Uterus (tissue), 4 donors: ENCODE results near the gene TM2D1. TPM values are rescaled to one million over a fixed set of nuclear protein-coding genes. Genes with fewer than 3 reads are reported as not detected.
A peak's percentile ranks its signal among the peaks of the same experiment; 100 is the strongest.

ENCODE experiments used
- DNase-seq, 2 donors: peaks; one replicate each; pipeline ENCODE4 v3.0.0-alpha.2; 2019 to 2020
- H3K27ac ChIP-seq, 2 donors: fragments of 200-600 bp; sonication (generic); 1 replicate in 1 of 2; 2 replicates in 1 of 2; pipeline ENCODE4 v1.5.1; 2016 to 2018
- H3K27me3 ChIP-seq, 2 donors: fragments of 200-600 bp; sonication (generic); one replicate each; pipeline ENCODE4 v1.5.1; 2018 to 2019; ENCODE audit warnings: control low read depth in 1 of 2
- H3K36me3 ChIP-seq, 2 donors: fragments of 200-600 bp; sonication (generic); one replicate each; pipeline ENCODE4 v1.5.1; 2019; ENCODE audit warnings: control low read depth in 1 of 2
- H3K4me1 ChIP-seq, 2 donors: fragments of 200-600 bp; sonication (generic); one replicate each; pipeline ENCODE4 v1.5.1; 2018 to 2019; ENCODE audit warnings: control low read depth in 1 of 2
- H3K4me3 ChIP-seq, 2 donors: fragments of 200-600 bp; sonication (generic); 1 replicate in 1 of 2; 2 replicates in 1 of 2; pipeline ENCODE4 v1.5.1; 2018 to 2019; ENCODE audit warnings: mild to moderate bottlenecking in 1 of 2
- H3K9me3 ChIP-seq, 2 donors: fragments of 200-600 bp; sonication (generic); one replicate each; pipeline ENCODE4 v1.5.1; 2019; ENCODE audit warnings: control low read depth in 1 of 2
- POLR2A ChIP-seq, 2 donors: fragments of 450-650 bp; IDR thresholded peaks; one replicate each; pipeline ENCODE4 v1.6.1; 2016; ENCODE audit warnings: antibody characterized with exemption in 2 of 2, mild to moderate bottlenecking in 1 of 2, moderate library complexity in 1 of 2
- intact Hi-C: fragments of 100-400 bp; cut with DNase I; formaldehyde crosslinking; loops from one replicate; pipeline ENCODE4 v1.15.1; 2023; ENCODE audit warnings: low total_unique reads
- total RNA-seq, 4 donors: library from RNA; depleted of rRNA in 3 of 4; stranded (reverse); fragments of >200 nt in 3 of 4; gene quantifications; one replicate each; pipeline versions ENCODE4 v1.1.0 to v1.2.4, GENCODE V29; 2014 to 2023
- TF ChIP-seq, protein P1 (sequence below), 4 experiments: fragments of 200-600 bp in 2 of 4; fragments of 450-650 bp in 2 of 4; sonication (generic) in 2 of 4; IDR thresholded peaks; one replicate each; pipeline ENCODE4 v1.5.1; 2016 to 2019; ENCODE audit warnings: antibody characterized with exemption in 4 of 4, mild to moderate bottlenecking in 2 of 4, moderate library complexity in 1 of 4
- donor health status: DM: yes; HTN: yes; CAD: no.

The TM2D1 gene
- total RNA-seq, 4 donors from 2014 or later = 62.2 to 109 (median 87.8) TPM

DNA sequence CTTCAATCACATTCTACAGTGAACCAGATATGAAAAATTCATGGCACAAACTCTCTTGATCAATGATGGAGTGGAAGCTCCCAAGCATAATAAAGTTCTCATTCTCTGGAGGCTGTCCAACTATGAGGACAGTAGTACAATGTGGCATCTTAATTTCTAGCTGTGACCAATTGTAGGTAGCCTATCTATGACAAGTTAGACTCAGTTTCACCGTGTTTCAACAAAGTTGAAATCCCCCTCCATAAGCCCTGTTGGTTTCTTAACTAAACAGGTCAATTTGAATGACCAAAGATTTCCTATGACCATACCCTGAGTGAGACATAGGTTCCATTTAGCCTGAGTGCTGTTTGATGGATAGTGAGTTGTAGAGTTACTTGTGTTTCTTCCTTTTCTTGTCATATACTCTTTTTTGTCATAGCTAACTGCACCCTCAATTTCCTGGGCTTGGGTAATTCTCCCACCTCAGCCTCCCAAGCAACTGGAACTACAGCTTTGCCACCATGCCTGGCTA is 29.1 kb upstream of the TM2D1 start:
- no peaks in the 10 kb centered on the region for H3K36me3 ChIP-seq
- H3K27ac ChIP-seq = no peak overlapping the region
- intact Hi-C loops = no loop called here
- H3K4me3 ChIP-seq = no peak overlapping the region
- H3K9me3 ChIP-seq = no peaks in the 10 kb centered on the region
- no peak for DNase-seq
- H3K27me3 ChIP-seq = no peaks in the 10 kb centered on the region
- TF ChIP-seq, protein P1, sequence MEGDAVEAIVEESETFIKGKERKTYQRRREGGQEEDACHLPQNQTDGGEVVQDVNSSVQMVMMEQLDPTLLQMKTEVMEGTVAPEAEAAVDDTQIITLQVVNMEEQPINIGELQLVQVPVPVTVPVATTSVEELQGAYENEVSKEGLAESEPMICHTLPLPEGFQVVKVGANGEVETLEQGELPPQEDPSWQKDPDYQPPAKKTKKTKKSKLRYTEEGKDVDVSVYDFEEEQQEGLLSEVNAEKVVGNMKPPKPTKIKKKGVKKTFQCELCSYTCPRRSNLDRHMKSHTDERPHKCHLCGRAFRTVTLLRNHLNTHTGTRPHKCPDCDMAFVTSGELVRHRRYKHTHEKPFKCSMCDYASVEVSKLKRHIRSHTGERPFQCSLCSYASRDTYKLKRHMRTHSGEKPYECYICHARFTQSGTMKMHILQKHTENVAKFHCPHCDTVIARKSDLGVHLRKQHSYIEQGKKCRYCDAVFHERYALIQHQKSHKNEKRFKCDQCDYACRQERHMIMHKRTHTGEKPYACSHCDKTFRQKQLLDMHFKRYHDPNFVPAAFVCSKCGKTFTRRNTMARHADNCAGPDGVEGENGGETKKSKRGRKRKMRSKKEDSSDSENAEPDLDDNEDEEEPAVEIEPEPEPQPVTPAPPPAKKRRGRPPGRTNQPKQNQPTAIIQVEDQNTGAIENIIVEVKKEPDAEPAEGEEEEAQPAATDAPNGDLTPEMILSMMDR (IDR thresholded peaks at IDR 0.05) = no peak
- no peak for TF ChIP-seq POLR2A (IDR thresholded peaks at IDR 0.05)
- H3K4me1 ChIP-seq = no peaks in the 10 kb centered on the region

DNA sequence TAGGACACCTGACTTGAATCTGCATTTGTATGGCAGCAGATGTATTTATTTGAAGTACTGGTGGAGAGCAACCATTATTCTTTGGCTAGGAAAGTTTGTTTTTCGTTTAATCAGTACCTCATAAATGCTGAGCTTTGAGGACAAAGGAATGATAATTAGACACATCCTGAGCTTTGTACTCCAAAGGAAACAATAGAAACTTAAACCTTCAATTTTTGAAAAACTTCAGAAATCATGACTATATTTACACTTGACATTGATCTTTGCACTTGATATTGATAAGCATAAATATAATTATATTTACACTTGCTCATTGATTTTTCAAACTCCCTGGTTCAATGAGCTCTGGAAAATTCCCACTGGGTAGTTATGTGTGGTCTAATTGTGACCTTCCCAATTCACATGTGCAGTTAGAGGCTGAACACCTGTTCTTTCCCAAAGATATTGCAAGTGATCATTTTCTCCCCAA is 28.0 kb upstream of the TM2D1 start:
- H3K4me1 ChIP-seq = no peaks in the 10 kb centered on the region
- H3K36me3 ChIP-seq = no peaks in the 10 kb centered on the region
- no peak overlapping the region for H3K27ac ChIP-seq
- H3K4me3 ChIP-seq = no peak overlapping the region
- TF ChIP-seq, protein P1 (IDR thresholded peaks at IDR 0.05) = no peak
- no peak for TF ChIP-seq POLR2A (IDR thresholded peaks at IDR 0.05)
- H3K27me3 ChIP-seq = no peaks in the 10 kb centered on the region
- DNase-seq = no peak
- intact Hi-C loops = no loop called here
- H3K9me3 ChIP-seq = no peaks in the 10 kb centered on the region

DNA sequence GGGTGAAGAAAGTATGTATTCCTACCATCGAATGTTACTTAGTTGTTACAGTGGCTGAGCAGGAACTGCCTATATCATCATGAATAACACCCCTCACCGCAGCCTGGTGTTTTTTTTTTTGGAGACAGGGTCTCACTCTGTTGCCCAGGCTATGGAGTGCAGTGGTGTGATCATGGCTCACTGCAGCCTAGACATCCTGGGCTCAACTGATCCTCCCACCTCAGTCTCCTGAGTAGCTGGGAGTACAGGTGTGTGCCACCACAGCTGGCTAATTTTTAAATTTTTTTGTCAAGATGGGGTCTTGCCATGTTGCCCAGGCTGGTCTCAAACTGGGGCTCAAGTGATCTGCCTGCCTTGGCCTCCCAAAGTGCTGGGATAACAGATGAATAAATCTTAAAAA is 24.6 kb upstream of the TM2D1 start:
- Histone ChIP-seq H3K27me3 (no peaks in the 10 kb centered on the region), H3K4me3 (no peak overlapping the region), H3K27ac (no peak overlapping the region), H3K9me3 (no peaks in the 10 kb centered on the region), H3K4me1 (peaks cover 0 to 4% of the 10 kb centered on the region in 2 donors), H3K36me3 (no peaks in the 10 kb centered on the region)
- DNase-seq = no peak
- TF ChIP-seq, protein P1 (IDR thresholded peaks at IDR 0.05) = no peak
- no peak for TF ChIP-seq POLR2A (IDR thresholded peaks at IDR 0.05)
- intact Hi-C loops = no loop called here

DNA sequence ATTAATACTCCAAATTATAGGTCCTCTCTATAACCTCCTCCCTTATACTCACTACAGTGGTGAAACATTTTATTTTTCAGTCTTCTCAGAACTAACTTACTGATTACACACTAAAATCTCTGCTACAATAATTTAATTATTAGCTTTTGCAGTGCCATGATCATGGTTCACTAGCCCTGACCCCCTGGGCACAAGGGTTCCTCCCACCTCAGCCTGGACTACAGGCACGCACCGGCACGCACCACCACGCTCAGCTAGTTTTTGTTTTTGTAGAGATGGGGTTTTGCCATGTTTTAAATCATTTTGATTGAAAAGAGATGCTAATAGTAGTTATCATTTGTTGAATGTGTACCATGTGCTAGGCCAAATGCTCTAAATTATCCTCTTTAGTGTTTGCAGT is 23.6 kb upstream of the TM2D1 start:
- Histone ChIP-seq H3K27ac (no peak overlapping the region), H3K4me3 (no peak overlapping the region), H3K9me3 (no peaks in the 10 kb centered on the region), H3K36me3 (no peaks in the 10 kb centered on the region), H3K27me3 (no peaks in the 10 kb centered on the region), H3K4me1 (peaks cover 0 to 4% of the 10 kb centered on the region in 2 donors)
- no peak for TF ChIP-seq POLR2A (IDR thresholded peaks at IDR 0.05)
- TF ChIP-seq, protein P1 (IDR thresholded peaks at IDR 0.05) = no peak
- intact Hi-C loops = no loop called here
- DNase-seq = no peak

DNA sequence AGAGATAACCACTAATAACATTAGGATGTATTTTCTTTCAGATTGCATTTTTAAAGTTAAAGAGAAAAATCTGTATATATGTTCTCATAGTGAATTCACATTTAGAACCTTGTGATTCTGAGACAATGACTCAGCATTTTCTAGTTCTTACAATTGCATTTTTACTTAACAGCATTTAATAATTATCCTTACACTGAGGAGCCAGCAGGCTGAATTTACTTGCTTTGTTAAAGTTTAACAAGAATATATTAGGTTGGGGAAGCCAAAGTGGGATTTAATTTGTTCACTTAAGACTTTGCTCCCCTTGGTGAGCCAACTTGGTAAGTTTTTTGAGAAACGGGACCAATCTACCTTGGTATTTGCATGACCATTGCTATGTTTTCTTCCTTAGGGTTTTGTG is 21.9 kb upstream of the TM2D1 start:
- H3K9me3 ChIP-seq = no peaks in the 10 kb centered on the region
- no peaks in the 10 kb centered on the region for H3K27me3 ChIP-seq
- no peak overlapping the region for H3K4me3 ChIP-seq
- H3K4me1 ChIP-seq = peaks cover 0 to 4% of the 10 kb centered on the region in 2 donors
- TF ChIP-seq POLR2A (IDR thresholded peaks at IDR 0.05) = no peak
- TF ChIP-seq, protein P1 (IDR thresholded peaks at IDR 0.05) = no peak
- intact Hi-C loops = no loop called here
- H3K36me3 ChIP-seq = no peaks in the 10 kb centered on the region
- DNase-seq = no peak
- H3K27ac ChIP-seq = peak overlapping the region; percentile 22 to 31
